ENCODE measurements around the gene MXRA7.
"Not testable (repeated sequence)": the region's sequence is repeated elsewhere in the genome, so short reads cannot be mapped to it uniquely, and the experiment has no call there.

MXRA7 gene

GRCh38 chr17:76710863-76711611 is at the start of gene MXRA7:
TSS of gene MXRA7 (minus strand) at chr17:76710965. CDS start at chr17:76710946, 19 bp downstream.
- H3K4me1 ChIP-seq (ENCODE audit: control insufficient read depth, insufficient read depth, low read length): peaks cover 19% of the 10 kb centered on the region

GRCh38 chr17:76758570-76758969 is 47.8 kb upstream of the MXRA7 start:
- H3K27me3 ChIP-seq (ENCODE audit: control insufficient read depth, insufficient read depth, low read length): no peaks in the 10 kb centered on the region
- no peaks in the 10 kb centered on the region for H3K9me3 ChIP-seq (ENCODE audit: control insufficient read depth, low read length)
- no peak overlapping the region for H3K4me3 ChIP-seq (ENCODE audit: low read length)
- H3K36me3 ChIP-seq (ENCODE audit: control insufficient read depth, insufficient read depth, low read length): no peaks in the 10 kb centered on the region
- H3K4me1 ChIP-seq (ENCODE audit: control insufficient read depth, insufficient read depth, low read length): no peaks in the 10 kb centered on the region
- no peak overlapping the region for H3K9ac ChIP-seq (ENCODE audit: low read length)

More at GRCh38 chr17:76710863-76711611, at the start of gene MXRA7:
- peaks cover 9% of the 10 kb centered on the region for H3K27me3 ChIP-seq (ENCODE audit: control insufficient read depth, insufficient read depth, low read length)
- peak within 1 kb of the TSS; percentile 76 for H3K9ac ChIP-seq (ENCODE audit: low read length)
- no peaks in the 10 kb centered on the region for H3K36me3 ChIP-seq (ENCODE audit: control insufficient read depth, insufficient read depth, low read length)
- H3K9me3 ChIP-seq (ENCODE audit: control insufficient read depth, low read length): no peaks in the 10 kb centered on the region
- H3K4me3 ChIP-seq (ENCODE audit: low read length): peak within 1 kb of the TSS; percentile 29

GRCh38 chr17:76757256-76757655 is 46.5 kb upstream of the MXRA7 start:
- H3K36me3 ChIP-seq (ENCODE audit: control insufficient read depth, insufficient read depth, low read length): no peaks in the 10 kb centered on the region
- H3K27me3 ChIP-seq (ENCODE audit: control insufficient read depth, insufficient read depth, low read length): no peaks in the 10 kb centered on the region
- H3K9ac ChIP-seq (ENCODE audit: low read length): no peak overlapping the region
- no peaks in the 10 kb centered on the region for H3K4me1 ChIP-seq (ENCODE audit: control insufficient read depth, insufficient read depth, low read length)
- H3K4me3 ChIP-seq (ENCODE audit: low read length): no peak overlapping the region
- H3K9me3 ChIP-seq (ENCODE audit: control insufficient read depth, low read length): no peaks in the 10 kb centered on the region

- Histone ChIP-seq H3K4me3 (ENCODE audit: low read length) (no peak overlapping the region), H3K4me1 (ENCODE audit: control insufficient read depth, insufficient read depth, low read length) (no peaks in the 10 kb centered on the region), H3K9me3 (ENCODE audit: control insufficient read depth, low read length) (no peaks in the 10 kb centered on the region), H3K9ac (ENCODE audit: low read length) (no peak overlapping the region), H3K27me3 (ENCODE audit: control insufficient read depth, insufficient read depth, low read length) (no peaks in the 10 kb centered on the region), H3K36me3 (ENCODE audit: control insufficient read depth, insufficient read depth, low read length) (no peaks in the 10 kb centered on the region)
These were observed 44.5 kb upstream of the MXRA7 start for GRCh38 chr17:76755285-76755684.

GRCh38 chr17:76753061-76753961 is 42.5 kb upstream of the MXRA7 start:
- no peaks in the 10 kb centered on the region for H3K4me1 ChIP-seq (ENCODE audit: control insufficient read depth, insufficient read depth, low read length)
- H3K9ac ChIP-seq (ENCODE audit: low read length): peak overlapping the region; percentile 29
- no peaks in the 10 kb centered on the region for H3K9me3 ChIP-seq (ENCODE audit: control insufficient read depth, low read length)
- H3K36me3 ChIP-seq (ENCODE audit: control insufficient read depth, insufficient read depth, low read length): no peaks in the 10 kb centered on the region
- no peaks in the 10 kb centered on the region for H3K27me3 ChIP-seq (ENCODE audit: control insufficient read depth, insufficient read depth, low read length)
- no peak overlapping the region for H3K4me3 ChIP-seq (ENCODE audit: low read length)

- Histone ChIP-seq H3K27me3 (ENCODE audit: control insufficient read depth, insufficient read depth, low read length) (no peaks in the 10 kb centered on the region), H3K4me3 (ENCODE audit: low read length) (no peak overlapping the region), H3K4me1 (ENCODE audit: control insufficient read depth, insufficient read depth, low read length) (no peaks in the 10 kb centered on the region), H3K9me3 (ENCODE audit: control insufficient read depth, low read length) (no peaks in the 10 kb centered on the region), H3K36me3 (ENCODE audit: control insufficient read depth, insufficient read depth, low read length) (no peaks in the 10 kb centered on the region), H3K9ac (ENCODE audit: low read length) (no peak overlapping the region)
These were observed 41.2 kb upstream of the MXRA7 start for GRCh38 chr17:76752006-76752405.

GRCh38 chr17:76751416-76751993 is 40.7 kb upstream of the MXRA7 start:
- no peaks in the 10 kb centered on the region for H3K36me3 ChIP-seq (ENCODE audit: control insufficient read depth, insufficient read depth, low read length)
- no peak overlapping the region for H3K4me3 ChIP-seq (ENCODE audit: low read length)
- no peaks in the 10 kb centered on the region for H3K27me3 ChIP-seq (ENCODE audit: control insufficient read depth, insufficient read depth, low read length)
- H3K9me3 ChIP-seq (ENCODE audit: control insufficient read depth, low read length): no peaks in the 10 kb centered on the region
- no peaks in the 10 kb centered on the region for H3K4me1 ChIP-seq (ENCODE audit: control insufficient read depth, insufficient read depth, low read length)
- H3K9ac ChIP-seq (ENCODE audit: low read length): no peak overlapping the region

GRCh38 chr17:76748657-76749056 is 37.9 kb upstream of the MXRA7 start:
- Histone ChIP-seq H3K9ac (ENCODE audit: low read length) (no peak overlapping the region), H3K9me3 (ENCODE audit: control insufficient read depth, low read length) (no peaks in the 10 kb centered on the region), H3K4me3 (ENCODE audit: low read length) (no peak overlapping the region), H3K27me3 (ENCODE audit: control insufficient read depth, insufficient read depth, low read length) (no peaks in the 10 kb centered on the region), H3K4me1 (ENCODE audit: control insufficient read depth, insufficient read depth, low read length) (no peaks in the 10 kb centered on the region), H3K36me3 (ENCODE audit: control insufficient read depth, insufficient read depth, low read length) (peaks cover 4% of the 10 kb centered on the region)

- Histone ChIP-seq H3K9ac (ENCODE audit: low read length) (no peak overlapping the region), H3K27me3 (ENCODE audit: control insufficient read depth, insufficient read depth, low read length) (no peaks in the 10 kb centered on the region), H3K36me3 (ENCODE audit: control insufficient read depth, insufficient read depth, low read length) (peaks cover 4% of the 10 kb centered on the region), H3K4me1 (ENCODE audit: control insufficient read depth, insufficient read depth, low read length) (no peaks in the 10 kb centered on the region), H3K4me3 (ENCODE audit: low read length) (no peak overlapping the region), H3K9me3 (ENCODE audit: control insufficient read depth, low read length) (no peaks in the 10 kb centered on the region)
These were observed 37.1 kb upstream of the MXRA7 start for GRCh38 chr17:76747716-76748363.

GRCh38 chr17:76745785-76746184 is 35.0 kb upstream of the MXRA7 start:
- H3K9ac ChIP-seq (ENCODE audit: low read length); H3K9me3 ChIP-seq (ENCODE audit: control insufficient read depth, low read length); H3K27me3 ChIP-seq (ENCODE audit: control insufficient read depth, insufficient read depth, low read length); H3K4me3 ChIP-seq (ENCODE audit: low read length); H3K4me1 ChIP-seq (ENCODE audit: control insufficient read depth, insufficient read depth, low read length); H3K36me3 ChIP-seq (ENCODE audit: control insufficient read depth, insufficient read depth, low read length): not testable (repeated sequence)

- H3K36me3 ChIP-seq (ENCODE audit: control insufficient read depth, insufficient read depth, low read length): peaks cover 4% of the 10 kb centered on the region
- H3K4me1 ChIP-seq (ENCODE audit: control insufficient read depth, insufficient read depth, low read length): no peaks in the 10 kb centered on the region
- H3K4me3 ChIP-seq (ENCODE audit: low read length): no peak overlapping the region
- no peaks in the 10 kb centered on the region for H3K27me3 ChIP-seq (ENCODE audit: control insufficient read depth, insufficient read depth, low read length)
- H3K9me3 ChIP-seq (ENCODE audit: control insufficient read depth, low read length): no peaks in the 10 kb centered on the region
- no peak overlapping the region for H3K9ac ChIP-seq (ENCODE audit: low read length)
These were observed 34.0 kb upstream of the MXRA7 start for GRCh38 chr17:76744747-76745146.

Data from mucosa of stomach (tissue), 1 donor.